WTC11 (cell line): ENCODE measurements around the gene SYN1. TPM values are rescaled to one million over a fixed set of nuclear protein-coding genes. Genes with fewer than 3 reads are reported as not detected.

Source experiments
- ATAC-seq: fragments of 200-7000 bp; cut with Tn5 transposase; 2 replicates; pipeline ENCODE4 v1.10.0; 2021; ENCODE audit warnings: mild to moderate bottlenecking, moderate library complexity
- CTCF ChIA-PET: fragments of 300-600 bp; sonication (Branson Sonifier 250); formaldehyde crosslinking; loops from one replicate; lab custom pipeline; 2021; ENCODE audit warnings: antibody characterized with exemption; lab: Charles Lee
- POLR2A ChIA-PET: fragments of 350-600 bp; sonication (Branson Sonifier 250); formaldehyde crosslinking; loops from one replicate; lab custom pipeline; 2021; ENCODE audit warnings: antibody characterized with exemption; lab: Charles Lee
- DNase-seq: peaks from one replicate; pipeline ENCODE4 v3.0.0; 2021; ENCODE audit warnings: low spot score
- H3K27ac Mint-ChIP-seq: 2 replicates; pipeline ENCODE4 v1.8.0; 2021; ENCODE audit warnings: mixed read lengths
- H3K27me3 Mint-ChIP-seq: 2 replicates; pipeline ENCODE4 v1.8.0; 2021; ENCODE audit warnings: low read depth, mild to moderate bottlenecking, moderate library complexity, mixed read lengths
- H3K36me3 Mint-ChIP-seq: 2 replicates; pipeline ENCODE4 v1.8.0; 2021; ENCODE audit warnings: mixed read lengths
- H3K4me1 Mint-ChIP-seq: 2 replicates; pipeline ENCODE4 v1.8.0; 2022; ENCODE audit warnings: mixed read lengths
- H3K4me3 Mint-ChIP-seq: 2 replicates; pipeline ENCODE4 v1.8.0; 2021; ENCODE audit warnings: mild to moderate bottlenecking, moderate library complexity, mixed read lengths
- H3K9me3 Mint-ChIP-seq: 2 replicates; pipeline ENCODE4 v1.8.0; 2021; ENCODE audit warnings: mixed read lengths
- ELF4 ChIP-seq: sonication (generic); formaldehyde crosslinking; IDR thresholded peaks from 2 replicates; pipeline ENCODE4 v1.8.1; 2022; ENCODE audit warnings: low read depth, mild to moderate bottlenecking, moderate library complexity, missing genetic modification reagents
- FOXJ3 ChIP-seq: sonication (generic); formaldehyde crosslinking; IDR thresholded peaks from 2 replicates; pipeline ENCODE4 v1.9.0; 2021; ENCODE audit warnings: missing genetic modification reagents, mild to moderate bottlenecking, borderline replicate concordance
- GTF2I ChIP-seq: fragments of 250-450 bp; sonication (Bioruptor Pico); conservative IDR thresholded peaks from 2 replicates; pipeline ENCODE4 v1.4.0; 2021; ENCODE audit warnings: mild to moderate bottlenecking
- HMGA2 ChIP-seq: fragments of 250-450 bp; sonication (Bioruptor Pico); IDR thresholded peaks from 2 replicates; pipeline ENCODE4 v1.4.0; 2021; ENCODE audit warnings: mild to moderate bottlenecking, moderate library complexity
- HMGXB4 ChIP-seq: sonication (generic); formaldehyde crosslinking; IDR thresholded peaks from 2 replicates; pipeline ENCODE4 v1.8.1; 2023; ENCODE audit warnings: mild to moderate bottlenecking, moderate library complexity, missing genetic modification reagents
- IRF1 ChIP-seq: sonication (generic); formaldehyde crosslinking; IDR thresholded peaks from 2 replicates; pipeline ENCODE4 v1.8.0; 2023; ENCODE audit warnings: missing genetic modification reagents
- NFE2L1 ChIP-seq: sonication (generic); formaldehyde crosslinking; IDR thresholded peaks from 2 replicates; pipeline ENCODE4 v1.8.1; 2023; ENCODE audit warnings: missing genetic modification reagents
- NR1H2 ChIP-seq: sonication (generic); formaldehyde crosslinking; IDR thresholded peaks from 2 replicates; pipeline ENCODE4 v1.9.0; 2021; ENCODE audit warnings: mild to moderate bottlenecking, moderate library complexity, missing genetic modification reagents
- NR2C2 ChIP-seq: sonication (generic); formaldehyde crosslinking; IDR thresholded peaks from 2 replicates; pipeline ENCODE4 v1.8.0; 2022; ENCODE audit warnings: mild to moderate bottlenecking, missing genetic modification reagents
- SMAD3 ChIP-seq: sonication (generic); formaldehyde crosslinking; IDR thresholded peaks from 2 replicates; pipeline ENCODE4 v1.8.0; 2022; ENCODE audit warnings: missing genetic modification reagents, mild to moderate bottlenecking, borderline replicate concordance
- ZBTB21 ChIP-seq: sonication (generic); formaldehyde crosslinking; IDR thresholded peaks from 2 replicates; pipeline ENCODE4 v1.8.1; 2023; ENCODE audit warnings: mild to moderate bottlenecking, missing genetic modification reagents, borderline replicate concordance
- ZNF138 ChIP-seq: sonication (generic); formaldehyde crosslinking; conservative IDR thresholded peaks from 2 replicates; pipeline ENCODE4 v1.8.1; 2022; ENCODE audit warnings: mild to moderate bottlenecking, moderate library complexity, missing genetic modification reagents
- ZNF219 ChIP-seq: sonication (generic); formaldehyde crosslinking; IDR thresholded peaks from 2 replicates; pipeline ENCODE4 v1.8.0; 2023; ENCODE audit warnings: missing genetic modification reagents, mild to moderate bottlenecking, borderline replicate concordance
- ZNF317 ChIP-seq: sonication (generic); formaldehyde crosslinking; IDR thresholded peaks from 2 replicates; pipeline ENCODE4 v1.8.1; 2023; ENCODE audit warnings: low read depth, mild to moderate bottlenecking, moderate library complexity, missing genetic modification reagents, borderline replicate concordance
- ZNF423 ChIP-seq: fragments of 250-450 bp; sonication (Bioruptor Pico); IDR thresholded peaks from 2 replicates; pipeline ENCODE4 v2.1.2; 2022; ENCODE audit warnings: mild to moderate bottlenecking, moderate library complexity
- ZSCAN18 ChIP-seq: fragments of 250-450 bp; sonication (Bioruptor Pico); IDR thresholded peaks from 2 replicates; pipeline ENCODE4 v2.1.2; 2022; ENCODE audit warnings: mild to moderate bottlenecking, moderate library complexity
- total RNA-seq: library from RNA; stranded (reverse); gene quantifications from 3 replicates; pipeline ENCODE4 v1.2.3, GENCODE V29; 2021
- TF ChIP-seq, protein P1 (sequence below): fragments of 250-450 bp; sonication (Bioruptor Pico); IDR thresholded peaks from 2 replicates; pipeline ENCODE4 v1.9.0; 2021; ENCODE audit warnings: mild to moderate bottlenecking, borderline replicate concordance
- TF ChIP-seq, protein P2 (sequence below): sonication (generic); formaldehyde crosslinking; conservative IDR thresholded peaks from 2 replicates; pipeline ENCODE4 v1.8.1; 2023; ENCODE audit warnings: mild to moderate bottlenecking, low read depth, missing genetic modification reagents, moderate library complexity

The SYN1 gene
- total RNA-seq, 1 experiment from 2014 or later, result 7.1 TPM

DNA sequence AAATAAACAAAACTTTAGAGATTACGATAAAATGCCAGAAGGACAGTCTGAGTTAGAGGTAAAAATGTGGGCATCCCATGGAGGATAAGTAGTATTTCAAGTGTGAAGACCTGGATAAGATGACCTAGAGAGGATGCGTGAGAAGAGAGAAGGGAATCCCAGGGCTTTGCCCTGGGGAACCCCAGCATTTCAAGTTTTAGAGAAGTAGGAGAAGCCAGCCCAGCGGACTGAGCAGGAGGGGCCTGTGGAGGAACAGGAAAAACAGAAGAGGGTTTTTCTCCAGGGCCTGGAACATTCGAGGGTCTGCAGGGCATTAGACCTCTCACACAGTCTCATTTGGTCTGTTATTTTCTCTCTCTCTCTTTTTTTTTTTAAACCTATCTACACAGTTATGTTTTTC is 13.0 kb upstream of the SYN1 start (continued):
- TF ChIP-seq, protein P1, sequence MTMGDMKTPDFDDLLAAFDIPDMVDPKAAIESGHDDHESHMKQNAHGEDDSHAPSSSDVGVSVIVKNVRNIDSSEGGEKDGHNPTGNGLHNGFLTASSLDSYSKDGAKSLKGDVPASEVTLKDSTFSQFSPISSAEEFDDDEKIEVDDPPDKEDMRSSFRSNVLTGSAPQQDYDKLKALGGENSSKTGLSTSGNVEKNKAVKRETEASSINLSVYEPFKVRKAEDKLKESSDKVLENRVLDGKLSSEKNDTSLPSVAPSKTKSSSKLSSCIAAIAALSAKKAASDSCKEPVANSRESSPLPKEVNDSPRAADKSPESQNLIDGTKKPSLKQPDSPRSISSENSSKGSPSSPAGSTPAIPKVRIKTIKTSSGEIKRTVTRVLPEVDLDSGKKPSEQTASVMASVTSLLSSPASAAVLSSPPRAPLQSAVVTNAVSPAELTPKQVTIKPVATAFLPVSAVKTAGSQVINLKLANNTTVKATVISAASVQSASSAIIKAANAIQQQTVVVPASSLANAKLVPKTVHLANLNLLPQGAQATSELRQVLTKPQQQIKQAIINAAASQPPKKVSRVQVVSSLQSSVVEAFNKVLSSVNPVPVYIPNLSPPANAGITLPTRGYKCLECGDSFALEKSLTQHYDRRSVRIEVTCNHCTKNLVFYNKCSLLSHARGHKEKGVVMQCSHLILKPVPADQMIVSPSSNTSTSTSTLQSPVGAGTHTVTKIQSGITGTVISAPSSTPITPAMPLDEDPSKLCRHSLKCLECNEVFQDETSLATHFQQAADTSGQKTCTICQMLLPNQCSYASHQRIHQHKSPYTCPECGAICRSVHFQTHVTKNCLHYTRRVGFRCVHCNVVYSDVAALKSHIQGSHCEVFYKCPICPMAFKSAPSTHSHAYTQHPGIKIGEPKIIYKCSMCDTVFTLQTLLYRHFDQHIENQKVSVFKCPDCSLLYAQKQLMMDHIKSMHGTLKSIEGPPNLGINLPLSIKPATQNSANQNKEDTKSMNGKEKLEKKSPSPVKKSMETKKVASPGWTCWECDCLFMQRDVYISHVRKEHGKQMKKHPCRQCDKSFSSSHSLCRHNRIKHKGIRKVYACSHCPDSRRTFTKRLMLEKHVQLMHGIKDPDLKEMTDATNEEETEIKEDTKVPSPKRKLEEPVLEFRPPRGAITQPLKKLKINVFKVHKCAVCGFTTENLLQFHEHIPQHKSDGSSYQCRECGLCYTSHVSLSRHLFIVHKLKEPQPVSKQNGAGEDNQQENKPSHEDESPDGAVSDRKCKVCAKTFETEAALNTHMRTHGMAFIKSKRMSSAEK, result no peak

DNA sequence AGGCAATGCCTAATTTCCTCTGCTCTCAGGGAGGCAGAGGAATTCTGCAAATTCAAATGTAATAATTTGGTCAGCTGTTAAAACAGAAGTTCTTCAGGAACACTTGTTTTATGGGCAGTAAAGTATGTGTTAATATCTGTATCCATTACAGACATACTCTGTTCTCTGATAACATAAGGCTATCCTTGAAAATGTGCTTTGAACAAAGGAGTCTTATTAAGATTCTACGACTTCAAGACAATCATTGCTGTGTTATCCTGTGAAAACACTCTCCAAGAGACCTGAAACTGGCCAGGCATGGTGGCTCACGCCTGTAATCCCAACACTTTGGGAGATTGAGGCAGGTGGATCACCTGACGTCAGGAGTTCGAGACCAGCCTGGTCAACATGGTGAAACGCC is 12.0 kb upstream of the SYN1 start:
- Mint-ChIP-seq H3K36me3 (peaks cover 2% of the 10 kb centered on the region), H3K27ac (no peak overlapping the region), H3K27me3 (no peaks in the 10 kb centered on the region; the same call in 1 of the 2 replicates), H3K4me1 (peaks cover 12% of the 10 kb centered on the region), H3K4me3 (no peak overlapping the region), H3K9me3 (no peaks in the 10 kb centered on the region)
- ATAC-seq (no peak), DNase-seq (no peak)
- ChIA-PET CTCF (interaction anchor here (1.4 to 2.0 kb wide), 2 partner anchors 13 to 62 kb away, joined by 3 to 9 read pairs; no protein-coding TSS in a partner anchor), POLR2A (no interaction called here)
- no peak for TF ChIP-seq FOXJ3 (CRISPR knock-in tag)
- TF ChIP-seq NR2C2 (CRISPR knock-in tag), result no peak
- TF ChIP-seq NFE2L1 (CRISPR knock-in tag), result no peak
- no peak for TF ChIP-seq ZNF423 (CRISPR knock-in tag)
- no peak for TF ChIP-seq SMAD3 (CRISPR knock-in tag)
- TF ChIP-seq ZNF219 (CRISPR knock-in tag), result no peak
- TF ChIP-seq ELF4, result no peak
- TF ChIP-seq HMGA2 (CRISPR knock-in tag), result no peak

DNA sequence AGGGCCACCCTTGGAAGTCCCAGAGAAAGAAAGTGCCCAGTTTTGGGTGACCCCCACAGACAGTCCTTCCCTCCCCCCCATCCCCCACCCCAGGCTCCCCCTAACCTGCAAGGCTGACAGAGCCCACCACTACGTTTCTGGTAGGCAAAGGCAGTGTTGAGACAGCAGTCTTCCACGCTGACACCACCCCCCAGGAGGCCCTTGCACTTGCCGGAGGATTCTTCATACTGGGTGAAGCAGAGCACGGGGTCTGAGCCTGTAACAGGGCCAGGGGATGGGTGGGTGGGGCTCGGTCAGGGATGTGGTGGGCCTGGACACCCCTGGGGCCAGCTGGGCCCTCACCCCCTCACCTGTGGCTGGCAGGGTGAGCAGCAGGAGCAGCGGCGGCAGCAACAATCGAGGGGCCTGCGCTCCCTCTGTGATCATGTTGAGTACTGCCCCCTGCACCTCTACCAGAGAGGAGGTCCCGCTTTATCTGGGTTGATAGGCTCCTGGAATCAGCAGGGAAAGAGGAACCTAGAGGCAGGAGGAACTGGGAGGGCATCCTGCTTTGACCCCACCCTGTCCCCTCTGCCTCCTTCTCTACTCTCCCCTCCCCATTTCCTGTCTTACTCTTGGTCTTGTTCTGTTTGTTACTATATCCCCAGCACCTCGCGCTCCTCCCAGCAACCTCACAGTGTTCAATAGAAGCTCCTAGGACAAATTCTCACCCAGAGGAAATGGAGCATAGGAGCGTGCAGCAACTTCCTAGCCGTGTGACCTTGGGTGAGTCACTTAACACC is 10.0 kb upstream of the SYN1 start, which contains the start of gene CFP:
CFP (minus strand) TSS at position 512 of the 782 bp plus-strand sequence; CDS start at position 426, 86 bp downstream.
- no peaks in the 10 kb centered on the region; the same call in 1 of the 2 replicates for H3K27me3 Mint-ChIP-seq
- TF ChIP-seq, protein P2, sequence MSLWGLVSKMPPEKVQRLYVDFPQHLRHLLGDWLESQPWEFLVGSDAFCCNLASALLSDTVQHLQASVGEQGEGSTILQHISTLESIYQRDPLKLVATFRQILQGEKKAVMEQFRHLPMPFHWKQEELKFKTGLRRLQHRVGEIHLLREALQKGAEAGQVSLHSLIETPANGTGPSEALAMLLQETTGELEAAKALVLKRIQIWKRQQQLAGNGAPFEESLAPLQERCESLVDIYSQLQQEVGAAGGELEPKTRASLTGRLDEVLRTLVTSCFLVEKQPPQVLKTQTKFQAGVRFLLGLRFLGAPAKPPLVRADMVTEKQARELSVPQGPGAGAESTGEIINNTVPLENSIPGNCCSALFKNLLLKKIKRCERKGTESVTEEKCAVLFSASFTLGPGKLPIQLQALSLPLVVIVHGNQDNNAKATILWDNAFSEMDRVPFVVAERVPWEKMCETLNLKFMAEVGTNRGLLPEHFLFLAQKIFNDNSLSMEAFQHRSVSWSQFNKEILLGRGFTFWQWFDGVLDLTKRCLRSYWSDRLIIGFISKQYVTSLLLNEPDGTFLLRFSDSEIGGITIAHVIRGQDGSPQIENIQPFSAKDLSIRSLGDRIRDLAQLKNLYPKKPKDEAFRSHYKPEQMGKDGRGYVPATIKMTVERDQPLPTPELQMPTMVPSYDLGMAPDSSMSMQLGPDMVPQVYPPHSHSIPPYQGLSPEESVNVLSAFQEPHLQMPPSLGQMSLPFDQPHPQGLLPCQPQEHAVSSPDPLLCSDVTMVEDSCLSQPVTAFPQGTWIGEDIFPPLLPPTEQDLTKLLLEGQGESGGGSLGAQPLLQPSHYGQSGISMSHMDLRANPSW, result no peak
- no peak for TF ChIP-seq ELF4
- peaks cover 12% of the 10 kb centered on the region for H3K4me1 Mint-ChIP-seq
- no peaks in the 10 kb centered on the region for H3K9me3 Mint-ChIP-seq
- no peak for DNase-seq
- peak; percentile 60 for ATAC-seq
- ChIA-PET CTCF (interaction anchor here (1.2 to 2.0 kb wide), 5 partner anchors 15 to 68 kb away, joined by 3 to 9 read pairs (median 4); partner anchors contain the start of gene TIMP1), POLR2A (no interaction called here)
- H3K4me3 Mint-ChIP-seq, result no peak within 1 kb of the TSS
- peak within 1 kb of the TSS; percentile 60 for H3K27ac Mint-ChIP-seq
- H3K36me3 Mint-ChIP-seq, result no peaks in the 10 kb centered on the region

- peaks cover 15% of the 10 kb centered on the region for H3K4me1 Mint-ChIP-seq
- no peak overlapping the region for H3K4me3 Mint-ChIP-seq
- DNase-seq (peak; percentile 23), ATAC-seq (peak; percentile 66)
- POLR2A ChIA-PET, result interaction anchor here (0.7 kb wide), 1 partner anchor 56 kb away, joined by 3 read pairs; no protein-coding TSS in a partner anchor
- no peaks in the 10 kb centered on the region for H3K9me3 Mint-ChIP-seq
- CTCF ChIA-PET, result interaction anchor here (0.6 to 1.4 kb wide), 6 partner anchors 16 to 244 kb away, joined by 3 to 7 read pairs (median 4); partner anchors contain the start of gene TIMP1
- no peaks in the 10 kb centered on the region for H3K36me3 Mint-ChIP-seq
- peaks cover 2% of the 10 kb centered on the region; the same call in 1 of the 2 replicates for H3K27me3 Mint-ChIP-seq
- H3K27ac Mint-ChIP-seq, result no peak overlapping the region
- no peak for TF ChIP-seq ZNF317 (CRISPR knock-in tag)
- TF ChIP-seq NR1H2, result no peak
- TF ChIP-seq IRF1 (CRISPR knock-in tag), result no peak
- no peak for TF ChIP-seq ZNF138 (CRISPR knock-in tag)
- TF ChIP-seq ZBTB21, result no peak
- TF ChIP-seq ZSCAN18 (CRISPR knock-in tag), result no peak
- TF ChIP-seq HMGXB4, result no peak
- TF ChIP-seq GTF2I (CRISPR knock-in tag), result no peak
Observed at GRCh38 chrX:47628982-47629381, 9.3 kb upstream of the SYN1 start.
